ENCODE measurements around the gene RGS16. TPM values are rescaled to one million over a fixed set of nuclear protein-coding genes. Genes with fewer than 3 reads are reported as not detected.

The RGS16 gene
- total RNA-seq, 1 experiment from 2014 or later, result 6.5 TPM

GRCh38 chr1:182634306-182635072 is 30.3 kb upstream of the RGS16 start (continued):
- TF ChIP-seq, protein P1, sequence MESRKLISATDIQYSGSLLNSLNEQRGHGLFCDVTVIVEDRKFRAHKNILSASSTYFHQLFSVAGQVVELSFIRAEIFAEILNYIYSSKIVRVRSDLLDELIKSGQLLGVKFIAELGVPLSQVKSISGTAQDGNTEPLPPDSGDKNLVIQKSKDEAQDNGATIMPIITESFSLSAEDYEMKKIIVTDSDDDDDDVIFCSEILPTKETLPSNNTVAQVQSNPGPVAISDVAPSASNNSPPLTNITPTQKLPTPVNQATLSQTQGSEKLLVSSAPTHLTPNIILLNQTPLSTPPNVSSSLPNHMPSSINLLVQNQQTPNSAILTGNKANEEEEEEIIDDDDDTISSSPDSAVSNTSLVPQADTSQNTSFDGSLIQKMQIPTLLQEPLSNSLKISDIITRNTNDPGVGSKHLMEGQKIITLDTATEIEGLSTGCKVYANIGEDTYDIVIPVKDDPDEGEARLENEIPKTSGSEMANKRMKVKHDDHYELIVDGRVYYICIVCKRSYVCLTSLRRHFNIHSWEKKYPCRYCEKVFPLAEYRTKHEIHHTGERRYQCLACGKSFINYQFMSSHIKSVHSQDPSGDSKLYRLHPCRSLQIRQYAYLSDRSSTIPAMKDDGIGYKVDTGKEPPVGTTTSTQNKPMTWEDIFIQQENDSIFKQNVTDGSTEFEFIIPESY (IDR thresholded peaks at IDR 0.05; ENCODE audit: extremely low read depth, insufficient replicate concordance, low read length), result no peak
- TF ChIP-seq ELF1 (IDR thresholded peaks at IDR 0.05; ENCODE audit: borderline replicate concordance, low read depth) (no peak), YY1 (IDR thresholded peaks at IDR 0.05; ENCODE audit: extremely low read depth, insufficient replicate concordance, low read depth, low read length) (no peak), JUND (IDR thresholded peaks at IDR 0.05) (no peak), RAD21 (IDR thresholded peaks at IDR 0.05; ENCODE audit: low read depth) (no peak), ZNF274 (IDR thresholded peaks at IDR 0.05; ENCODE audit: low read depth, low read length) (no peak)

DNA sequence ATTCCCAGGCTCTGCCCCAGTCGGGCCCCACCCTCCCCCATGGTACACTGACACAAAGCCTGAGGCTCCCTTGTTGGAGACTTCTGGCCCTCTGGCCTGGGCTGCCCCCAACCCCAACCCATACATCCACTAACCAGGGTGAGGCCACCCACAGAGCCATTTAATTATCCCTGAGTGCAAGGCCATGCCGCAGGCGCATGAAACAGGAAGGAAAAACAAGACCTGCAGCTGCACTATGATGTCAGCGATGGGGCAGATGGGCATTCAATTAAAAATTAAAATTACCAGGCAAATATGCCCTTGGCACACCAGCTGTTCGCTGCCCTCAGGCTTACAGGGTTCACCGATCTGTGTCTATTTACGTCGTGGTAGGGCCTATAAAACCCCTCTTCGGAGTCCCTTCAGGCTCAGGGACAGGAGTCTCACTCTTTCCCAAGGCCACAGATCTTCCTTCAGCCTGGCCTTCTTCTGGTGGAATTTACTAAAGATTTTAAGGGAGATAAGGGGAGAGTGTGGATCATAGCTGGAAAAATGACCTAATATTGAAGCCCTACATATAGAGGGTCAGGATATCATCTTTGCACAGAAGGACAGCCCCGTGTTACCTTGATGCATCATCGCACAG is 29.6 kb upstream of the RGS16 start:
- DNase-seq (ENCODE audit: low read depth, low spot score) (no peak), ATAC-seq (no peak; the same call in 1 of the 2 replicates)
- no peaks in the 10 kb centered on the region for H4K20me1 ChIP-seq (ENCODE audit: insufficient read depth)
- peaks cover 3 to 10% of the 10 kb centered on the region in 2 experiments; a peak in 3 of 4 replicates for H3K4me1 ChIP-seq (ENCODE audit: control insufficient read depth in 1 of 2, insufficient read depth in 2 of 2, low read length in 2 of 2)
- RAD21 ChIA-PET (ENCODE audit: low non-redundant PET in 1 of 2, low total read pairs in 2 of 2, uncharacterized antibody in 2 of 2, unreplicated experiment in 2 of 2), result no interaction called here
- H3K27me3 ChIP-seq (ENCODE audit: insufficient read depth, low read length), result no peaks in the 10 kb centered on the region
- no peaks in the 10 kb centered on the region for H3K9me2 ChIP-seq (ENCODE audit: insufficient read depth)
- H3K4me3 ChIP-seq (replicated peaks in 1 of 2; ENCODE audit: low read depth in 1 of 2, low read length in 2 of 2), result no peak overlapping the region
- H3K9me3 ChIP-seq (ENCODE audit: control insufficient read depth in 1 of 2, insufficient read depth in 1 of 2, low read depth in 1 of 2, low read length in 2 of 2), result no peaks in the 10 kb centered on the region
- no peak overlapping the region for H3K9ac ChIP-seq (ENCODE audit: low read length)
- H2AFZ ChIP-seq (ENCODE audit: low read depth, low read length, poor library complexity, severe bottlenecking), result no peak overlapping the region
- CTCF ChIA-PET, result no interaction called here
- no peak for TF ChIP-seq SIN3A (IDR thresholded peaks at IDR 0.05; ENCODE audit: low read depth)
- no peak for TF ChIP-seq ZFX (IDR thresholded peaks at IDR 0.05)
- no peak for TF ChIP-seq POLR2AphosphoS5 (IDR thresholded peaks at IDR 0.05; ENCODE audit: low read depth, low read length)
- TF ChIP-seq FOSL1 (IDR thresholded peaks at IDR 0.05; ENCODE audit: low read depth), result no peak
- TF ChIP-seq CBX3 (IDR thresholded peaks at IDR 0.05; ENCODE audit: low read depth), result no peak
- TF ChIP-seq ZNF274 (IDR thresholded peaks at IDR 0.05; ENCODE audit: low read depth, low read length), result no peak
- no peak for TF ChIP-seq JUND (IDR thresholded peaks at IDR 0.05)
- TF ChIP-seq, protein P2, sequence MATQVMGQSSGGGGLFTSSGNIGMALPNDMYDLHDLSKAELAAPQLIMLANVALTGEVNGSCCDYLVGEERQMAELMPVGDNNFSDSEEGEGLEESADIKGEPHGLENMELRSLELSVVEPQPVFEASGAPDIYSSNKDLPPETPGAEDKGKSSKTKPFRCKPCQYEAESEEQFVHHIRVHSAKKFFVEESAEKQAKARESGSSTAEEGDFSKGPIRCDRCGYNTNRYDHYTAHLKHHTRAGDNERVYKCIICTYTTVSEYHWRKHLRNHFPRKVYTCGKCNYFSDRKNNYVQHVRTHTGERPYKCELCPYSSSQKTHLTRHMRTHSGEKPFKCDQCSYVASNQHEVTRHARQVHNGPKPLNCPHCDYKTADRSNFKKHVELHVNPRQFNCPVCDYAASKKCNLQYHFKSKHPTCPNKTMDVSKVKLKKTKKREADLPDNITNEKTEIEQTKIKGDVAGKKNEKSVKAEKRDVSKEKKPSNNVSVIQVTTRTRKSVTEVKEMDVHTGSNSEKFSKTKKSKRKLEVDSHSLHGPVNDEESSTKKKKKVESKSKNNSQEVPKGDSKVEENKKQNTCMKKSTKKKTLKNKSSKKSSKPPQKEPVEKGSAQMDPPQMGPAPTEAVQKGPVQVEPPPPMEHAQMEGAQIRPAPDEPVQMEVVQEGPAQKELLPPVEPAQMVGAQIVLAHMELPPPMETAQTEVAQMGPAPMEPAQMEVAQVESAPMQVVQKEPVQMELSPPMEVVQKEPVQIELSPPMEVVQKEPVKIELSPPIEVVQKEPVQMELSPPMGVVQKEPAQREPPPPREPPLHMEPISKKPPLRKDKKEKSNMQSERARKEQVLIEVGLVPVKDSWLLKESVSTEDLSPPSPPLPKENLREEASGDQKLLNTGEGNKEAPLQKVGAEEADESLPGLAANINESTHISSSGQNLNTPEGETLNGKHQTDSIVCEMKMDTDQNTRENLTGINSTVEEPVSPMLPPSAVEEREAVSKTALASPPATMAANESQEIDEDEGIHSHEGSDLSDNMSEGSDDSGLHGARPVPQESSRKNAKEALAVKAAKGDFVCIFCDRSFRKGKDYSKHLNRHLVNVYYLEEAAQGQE (IDR thresholded peaks at IDR 0.05; ENCODE audit: low read depth), result no peak
- no peak for TF ChIP-seq ELF1 (IDR thresholded peaks at IDR 0.05; ENCODE audit: borderline replicate concordance, low read depth)
- no peak for TF ChIP-seq SRF (IDR thresholded peaks at IDR 0.05; ENCODE audit: low read depth)
- TF ChIP-seq MAX (IDR thresholded peaks at IDR 0.05), result no peak
- TF ChIP-seq EZH2phosphoT487 (IDR thresholded peaks at IDR 0.05; ENCODE audit: borderline replicate concordance), result no peak
- TF ChIP-seq CEBPB (IDR thresholded peaks at IDR 0.05; ENCODE audit: low read depth), result no peak
- TF ChIP-seq EZH2 (IDR thresholded peaks at IDR 0.05), result no peak
- BruUV-seq (replicated peaks), result no TSS peak
- no peaks in the 10 kb centered on the region for H3K36me3 ChIP-seq (ENCODE audit: control insufficient read depth in 1 of 2, insufficient read depth in 2 of 2, low read length in 2 of 2)
- POLR2A ChIA-PET, result no interaction called here
- no peaks in the 10 kb centered on the region for H3K79me2 ChIP-seq (ENCODE audit: insufficient read depth, low read length)
- H3K27ac ChIP-seq (ENCODE audit: low read depth, low read length), result no peak overlapping the region
- H3K4me2 ChIP-seq (ENCODE audit: low read length), result no peak overlapping the region
- intact Hi-C loops (cut with micrococcal nuclease), result no loop called here

Measured in HCT116 (cell line).